Measurements from ENCODE around the gene CFAP97D1.

- no peak for TF ChIP-seq POLR2A (IDR thresholded peaks at IDR 0.05)
- TF ChIP-seq, protein P1, sequence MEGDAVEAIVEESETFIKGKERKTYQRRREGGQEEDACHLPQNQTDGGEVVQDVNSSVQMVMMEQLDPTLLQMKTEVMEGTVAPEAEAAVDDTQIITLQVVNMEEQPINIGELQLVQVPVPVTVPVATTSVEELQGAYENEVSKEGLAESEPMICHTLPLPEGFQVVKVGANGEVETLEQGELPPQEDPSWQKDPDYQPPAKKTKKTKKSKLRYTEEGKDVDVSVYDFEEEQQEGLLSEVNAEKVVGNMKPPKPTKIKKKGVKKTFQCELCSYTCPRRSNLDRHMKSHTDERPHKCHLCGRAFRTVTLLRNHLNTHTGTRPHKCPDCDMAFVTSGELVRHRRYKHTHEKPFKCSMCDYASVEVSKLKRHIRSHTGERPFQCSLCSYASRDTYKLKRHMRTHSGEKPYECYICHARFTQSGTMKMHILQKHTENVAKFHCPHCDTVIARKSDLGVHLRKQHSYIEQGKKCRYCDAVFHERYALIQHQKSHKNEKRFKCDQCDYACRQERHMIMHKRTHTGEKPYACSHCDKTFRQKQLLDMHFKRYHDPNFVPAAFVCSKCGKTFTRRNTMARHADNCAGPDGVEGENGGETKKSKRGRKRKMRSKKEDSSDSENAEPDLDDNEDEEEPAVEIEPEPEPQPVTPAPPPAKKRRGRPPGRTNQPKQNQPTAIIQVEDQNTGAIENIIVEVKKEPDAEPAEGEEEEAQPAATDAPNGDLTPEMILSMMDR (IDR thresholded peaks at IDR 0.05) = no peak
Measured at GRCh38 chr17:43832168-43832975, 52.1 kb downstream of the CFAP97D1 start.
